GM20000 (cell line): Measurements from ENCODE around the gene MINK1.
"Not testable (repeated sequence)": the region's sequence is repeated elsewhere in the genome, so short reads cannot be mapped to it uniquely, and the experiment has no call there.

Experiments
- DNase-seq: peaks from one replicate; pipeline ENCODE4 v3.0.0; 2012; ENCODE audit warnings: low spot score
- CTCF ChIP-seq: IDR thresholded peaks from 2 replicates; pipeline ENCODE4 v1.5.1; 2012; ENCODE audit warnings: mild to moderate bottlenecking, control low read depth; ENCODE audit errors: extremely low read depth, missing control alignments

The MINK1 gene

GRCh38 chr17:4815043-4815675 is 18.0 kb upstream of the MINK1 start:
- DNase-seq = no peak
- TF ChIP-seq CTCF = no peak

GRCh38 chr17:4816826-4817225 is 16.3 kb upstream of the MINK1 start:
- no peak for TF ChIP-seq CTCF
- no peak for DNase-seq

GRCh38 chr17:4818276-4818675 is 14.9 kb upstream of the MINK1 start:
- DNase-seq = no peak
- TF ChIP-seq CTCF = no peak

GRCh38 chr17:4822835-4823234 is 10.3 kb upstream of the MINK1 start:
- no peak for TF ChIP-seq CTCF

GRCh38 chr17:4823373-4824089 is 9.6 kb upstream of the MINK1 start:
- DNase-seq = no peak
- no peak for TF ChIP-seq CTCF

More at GRCh38 chr17:4822835-4823234, 10.3 kb upstream of the MINK1 start:
- DNase-seq = no peak

- no peak for DNase-seq
- TF ChIP-seq CTCF = no peak
Observed at GRCh38 chr17:4827399-4827798, 5.7 kb upstream of the MINK1 start.

GRCh38 chr17:4832829-4833177 is 337 bp upstream of the MINK1 start:
- not testable (repeated sequence) for DNase-seq
